Umbilical cord (tissue), 2 donors: ENCODE data around the gene NMRAL1. TPM values are rescaled to one million over a fixed set of nuclear protein-coding genes. Genes with fewer than 3 reads are reported as not detected.

ENCODE experiments used
- DNase-seq: peaks from one replicate; pipeline ENCODE4 v3.0.0-alpha.2; 2015; ENCODE audit warnings: low spot score
- total RNA-seq: library from RNA; depleted of rRNA; stranded (reverse); fragments of >200 nt; gene quantifications from one replicate; pipeline ENCODE4 v1.2.3, GENCODE V29; 2014; ENCODE audit warnings: low replicate concordance; ENCODE audit not compliant: insufficient read depth

The NMRAL1 gene
- total RNA-seq, 1 donor from 2014 or later: 17.1 TPM

GRCh38 chr16:4467916-4468315 lies 6.5 kb downstream of the NMRAL1 start:
- DNase-seq: no peak

DNA sequence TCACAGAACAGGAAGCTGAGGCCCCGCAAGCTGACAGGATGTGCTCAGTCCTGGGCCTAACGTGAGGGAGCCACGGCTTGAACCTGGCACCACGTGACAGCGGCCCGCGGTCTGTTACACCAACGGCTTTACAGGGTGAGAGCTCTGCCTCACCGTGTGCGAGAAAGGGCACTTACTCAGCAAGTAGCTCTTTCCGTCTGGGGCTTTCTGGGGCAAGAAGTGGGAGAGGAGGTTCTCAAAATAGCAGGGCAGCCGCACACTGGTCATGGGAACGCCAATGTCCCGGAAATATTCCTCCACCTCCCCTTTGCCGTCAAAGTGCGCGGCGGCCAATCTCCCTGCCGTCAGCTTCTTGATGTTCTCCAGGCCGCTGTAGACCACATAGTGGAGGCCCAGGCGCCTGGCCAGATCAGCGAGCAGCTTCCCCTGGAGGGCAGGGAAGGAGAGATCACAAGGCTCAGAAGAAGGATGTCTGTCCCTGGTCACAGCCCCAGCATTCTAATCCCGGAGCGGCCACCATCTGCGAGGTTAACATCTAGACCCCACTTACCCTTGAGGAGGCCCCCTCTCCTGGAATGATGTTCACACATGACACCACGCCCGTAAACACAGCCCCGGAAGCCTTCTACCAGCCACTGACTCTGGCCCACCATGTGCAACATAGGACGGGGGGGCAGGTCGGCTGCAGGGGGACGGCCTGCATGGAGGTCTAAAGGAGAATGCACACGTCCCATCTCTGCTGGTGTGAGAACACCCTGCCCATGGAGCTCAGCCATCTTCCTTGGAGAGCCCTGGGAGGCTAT lies 8.2 kb downstream of the NMRAL1 start:
- no peak for DNase-seq

GRCh38 chr16:4463522-4464163 lies 10.8 kb downstream of the NMRAL1 start:
- DNase-seq: no peak

DNA sequence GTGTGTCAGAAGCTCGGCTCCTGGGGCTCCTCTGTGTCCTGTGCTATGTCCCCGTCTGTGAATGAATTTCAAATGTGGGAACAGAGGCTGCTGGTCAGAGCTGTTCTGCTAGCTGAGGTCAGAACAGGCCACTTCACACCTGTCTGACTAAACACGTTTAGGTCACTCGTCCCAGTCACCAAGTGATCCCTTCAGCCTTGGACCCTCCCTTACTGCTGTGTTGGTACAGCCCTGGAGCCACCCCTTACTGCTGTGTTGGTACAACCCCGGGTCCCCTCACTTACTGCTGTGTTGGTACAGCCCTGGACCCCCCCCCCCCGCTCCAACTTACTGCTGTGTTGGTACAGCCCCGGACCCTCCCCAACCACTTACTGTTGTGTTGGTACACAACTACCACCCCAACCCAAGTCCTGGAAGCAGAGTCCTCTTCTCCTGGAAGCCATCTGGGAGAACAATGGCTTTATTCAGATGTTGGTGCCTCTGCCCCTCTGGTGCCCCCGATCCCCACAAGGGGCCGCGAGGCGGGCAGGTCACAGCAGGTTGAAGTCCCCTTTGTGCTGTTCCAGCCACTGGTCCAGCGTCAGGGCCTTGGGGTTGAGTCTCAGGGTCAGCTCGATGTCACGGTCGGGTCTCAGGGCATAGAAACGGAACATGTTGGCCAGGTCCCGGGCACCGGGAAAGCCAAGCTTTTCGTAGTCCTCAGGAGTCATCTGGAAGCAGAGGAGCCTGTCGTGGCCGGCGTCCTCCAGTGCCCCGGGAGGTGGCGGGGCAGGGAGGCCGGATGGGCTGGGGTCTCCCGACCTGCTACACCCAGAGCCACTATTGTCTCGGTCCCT lies 13.0 kb downstream of the NMRAL1 start:
- no peak for DNase-seq

GRCh38 chr16:4460936-4461249 lies 13.5 kb downstream of the NMRAL1 start:
- DNase-seq: no peak

DNA sequence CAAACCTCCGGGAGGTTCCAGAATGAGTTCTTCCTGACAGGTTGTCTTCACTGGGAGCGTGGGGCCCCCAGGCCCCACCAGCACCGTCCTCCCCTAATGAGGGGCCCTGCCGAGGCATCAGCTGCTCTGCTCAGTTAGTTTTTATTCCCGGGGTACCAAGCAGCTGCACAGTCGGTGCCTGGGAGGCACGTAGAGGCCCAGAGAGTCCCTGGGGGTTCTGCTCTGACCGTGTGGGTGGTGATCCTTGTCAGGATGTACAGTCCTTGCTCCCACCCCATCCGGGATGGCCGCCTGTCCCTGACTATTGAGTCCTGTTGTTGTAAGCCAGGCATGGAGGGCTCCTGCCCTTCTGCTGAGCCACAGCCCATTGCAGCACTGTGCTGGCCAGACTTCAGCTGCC lies 18.5 kb downstream of the NMRAL1 start:
- no peak for DNase-seq

- no peak for DNase-seq
Observed at GRCh38 chr16:4455081-4455480, 19.3 kb downstream of the NMRAL1 start.

DNA sequence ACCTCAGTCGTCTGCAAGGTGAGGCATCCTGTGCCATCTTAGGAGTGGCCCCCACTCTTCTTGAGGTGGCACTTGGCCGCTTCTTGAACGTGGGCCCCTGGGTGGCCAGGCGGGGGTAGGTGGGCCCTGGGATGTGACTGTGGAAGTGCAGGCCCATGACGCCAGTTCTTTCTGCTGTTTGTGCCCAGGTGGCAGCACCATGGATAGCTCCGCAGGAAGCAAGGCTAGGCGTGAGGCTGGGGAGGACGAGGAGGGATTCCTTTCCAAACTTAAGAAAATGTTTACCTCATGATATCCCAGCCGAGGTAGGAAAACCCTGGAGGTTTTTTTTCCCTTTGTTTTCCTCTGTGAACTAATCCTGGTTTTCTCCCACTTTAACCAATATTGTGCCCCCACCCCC lies 19.8 kb downstream of the NMRAL1 start:
- no peak for DNase-seq

GRCh38 chr16:4452674-4453073 lies 21.8 kb downstream of the NMRAL1 start:
- no peak for DNase-seq

DNA sequence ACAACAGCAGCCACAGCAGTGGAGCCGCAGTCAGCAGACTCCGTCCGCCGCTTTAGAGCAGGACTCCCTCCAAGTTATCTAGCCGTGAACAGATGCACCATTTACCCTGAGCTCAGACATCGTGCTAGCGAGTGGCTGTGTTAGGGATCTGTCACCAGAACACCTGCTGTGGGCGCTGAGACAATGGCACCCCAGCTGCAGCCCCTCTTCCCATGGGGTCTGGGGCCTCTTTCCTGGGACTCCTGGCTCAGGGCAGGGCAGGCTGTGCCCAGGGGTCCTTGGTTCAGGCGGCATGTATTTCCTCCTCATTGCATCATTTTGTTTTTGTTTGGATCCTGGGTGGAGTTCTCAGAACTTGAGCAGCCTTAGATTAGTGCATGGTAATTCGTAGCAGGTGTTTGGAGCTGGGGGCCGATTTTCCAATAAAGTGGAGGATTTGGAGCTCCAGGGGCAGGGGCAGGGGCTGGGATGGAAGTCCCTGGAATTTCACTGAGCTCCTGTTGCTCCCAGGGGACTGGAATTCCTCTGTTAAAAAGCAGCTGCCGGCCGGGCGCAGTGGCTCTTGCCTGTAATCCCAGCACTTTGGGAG lies 23.4 kb downstream of the NMRAL1 start:
- DNase-seq: no peak

- DNase-seq: no peak
Observed at GRCh38 chr16:4450430-4450829, 24.0 kb downstream of the NMRAL1 start.

- DNase-seq: no peak
Observed at GRCh38 chr16:4443986-4444385, 30.4 kb downstream of the NMRAL1 start.

DNA sequence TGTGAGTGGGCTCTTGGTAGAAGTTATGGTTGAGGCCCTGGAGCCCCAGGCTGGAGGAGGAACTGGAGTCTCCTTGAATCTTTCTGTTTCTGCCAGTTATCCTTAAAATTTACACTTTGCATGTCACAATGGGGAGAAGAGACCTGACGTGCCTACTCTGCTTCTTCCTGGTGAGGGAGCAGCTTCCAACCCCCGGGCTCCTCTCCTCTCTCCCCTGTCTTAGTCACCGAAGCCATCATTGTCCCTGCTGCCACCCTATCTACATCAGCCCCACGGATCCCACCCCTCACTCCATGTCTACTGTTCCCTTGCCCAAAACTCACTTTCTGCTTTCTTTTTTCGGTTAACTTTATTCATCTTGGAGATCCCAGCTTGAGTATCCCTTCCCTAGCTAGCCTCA lies 31.2 kb downstream of the NMRAL1 start:
- no peak for DNase-seq

DNA sequence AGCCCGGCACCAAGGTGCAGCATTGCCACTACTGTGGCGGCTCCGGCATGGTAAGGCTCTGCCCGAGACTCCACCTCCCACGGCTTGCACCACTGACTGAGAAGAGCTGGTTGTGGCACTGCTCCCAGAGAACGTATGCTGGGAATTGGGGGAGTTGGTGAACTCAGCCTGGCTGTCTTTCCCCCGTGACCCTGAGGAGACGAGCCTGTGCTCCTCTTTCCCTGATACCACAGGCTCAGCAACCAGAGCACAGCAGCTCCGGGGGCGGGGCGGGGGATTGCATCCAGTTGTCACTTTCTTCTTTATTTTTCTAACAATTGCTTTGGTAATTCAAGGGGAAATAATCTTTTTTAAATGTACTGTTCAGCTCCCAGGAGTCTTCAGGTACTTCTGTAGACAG lies 32.1 kb downstream of the NMRAL1 start:
- DNase-seq: no peak

- DNase-seq: no peak
Observed at GRCh38 chr16:4437366-4437765, 37.1 kb downstream of the NMRAL1 start.

DNA sequence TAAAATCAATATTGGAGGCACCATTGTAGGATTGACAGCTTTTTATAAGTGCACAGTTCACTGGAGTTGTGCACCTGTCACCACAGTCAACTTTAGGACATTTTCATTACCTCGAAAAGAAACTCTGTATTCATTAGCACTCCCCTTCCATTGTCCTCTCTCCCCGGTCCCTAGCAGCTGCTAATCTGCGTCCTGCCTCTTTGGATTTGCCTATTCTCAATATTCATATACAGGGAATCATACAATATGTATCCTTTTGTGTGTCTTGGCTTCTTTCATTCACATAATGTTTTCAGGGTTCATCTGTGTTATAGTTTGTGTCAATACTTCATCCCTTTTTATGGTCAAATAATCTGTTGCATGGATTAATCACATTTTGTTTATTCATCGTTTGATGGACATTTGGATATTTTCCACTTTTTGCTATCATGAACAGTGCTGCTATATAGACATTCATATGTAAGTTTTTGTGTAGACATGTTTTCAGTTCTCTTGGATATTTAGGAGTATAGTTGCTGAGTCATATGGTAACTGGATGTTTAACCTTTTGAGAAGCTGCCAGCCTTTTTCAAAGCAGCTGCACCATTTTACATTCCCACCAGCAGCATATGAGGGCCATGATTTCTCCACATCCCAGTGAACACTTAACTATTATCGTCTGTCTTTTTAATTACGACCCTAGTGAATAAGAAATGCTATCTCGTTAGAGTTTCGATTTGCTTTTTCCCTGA lies 38.9 kb downstream of the NMRAL1 start:
- DNase-seq: no peak

- DNase-seq: no peak
Observed at GRCh38 chr16:4433914-4434787, 40.3 kb downstream of the NMRAL1 start.

DNA sequence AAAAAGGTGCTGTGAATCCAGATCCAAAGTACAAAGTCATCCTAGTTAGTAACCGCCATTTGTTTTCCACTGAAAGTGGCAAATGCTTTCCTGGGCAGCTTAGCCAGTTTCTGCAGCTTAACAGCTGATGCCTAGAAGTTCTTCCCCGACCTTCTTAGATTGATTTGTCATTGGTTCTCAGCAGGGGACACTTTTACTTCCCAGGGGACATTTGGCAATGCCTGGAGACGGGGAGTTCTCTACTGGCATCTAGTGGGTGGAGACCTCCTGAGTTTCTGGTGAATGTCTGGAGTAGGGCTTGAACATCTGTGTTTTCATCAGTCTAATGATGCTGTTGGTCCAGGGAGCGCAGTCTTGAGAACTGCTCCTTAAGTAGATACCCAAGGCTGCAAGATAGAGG lies 41.2 kb downstream of the NMRAL1 start:
- no peak for DNase-seq

- DNase-seq: no peak
Observed at GRCh38 chr16:4431023-4431422, 43.4 kb downstream of the NMRAL1 start.

- DNase-seq: no peak
Observed at GRCh38 chr16:4428500-4428899, 45.9 kb downstream of the NMRAL1 start.
